DND-41 (cell line): ENCODE results near the gene TSPAN9.

ENCODE experiments used
- EZH2 ChIP-seq: IDR thresholded peaks from 3 replicates; pipeline ENCODE4 v1.6.1; 2012; ENCODE audit warnings: borderline replicate concordance, low read depth, mild to moderate bottlenecking, moderate library complexity, low read length, inconsistent platforms; ENCODE audit not compliant: severe bottlenecking
- TF ChIP-seq, protein P1 (sequence below): IDR thresholded peaks from 2 replicates; pipeline ENCODE4 v1.5.1; 2012; ENCODE audit warnings: borderline replicate concordance, low read length, moderate library complexity, mild to moderate bottlenecking; ENCODE audit not compliant: poor library complexity, severe bottlenecking; ENCODE audit errors: extremely low read depth

DNA sequence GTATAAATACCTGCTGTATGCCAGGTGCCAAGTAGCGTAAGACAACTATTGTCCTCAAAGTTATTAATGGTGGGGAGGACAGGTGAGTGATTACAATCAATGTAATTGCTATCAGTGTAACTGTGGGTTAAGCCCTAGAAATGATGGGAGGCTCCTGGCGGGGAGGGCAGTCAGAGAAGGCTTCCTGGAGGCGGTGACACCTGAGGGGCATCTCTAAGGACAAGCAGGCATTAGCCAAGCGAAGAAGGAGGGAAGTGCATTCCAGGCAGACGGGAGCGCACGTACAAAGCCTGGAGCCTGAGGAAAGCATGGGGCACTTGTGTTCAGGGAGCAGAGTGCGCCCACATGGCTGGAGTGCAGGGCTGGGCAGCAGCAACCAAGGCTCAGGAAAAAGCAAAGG is 230.9 kb downstream of the TSPAN9 start:
- TF ChIP-seq, protein P1, sequence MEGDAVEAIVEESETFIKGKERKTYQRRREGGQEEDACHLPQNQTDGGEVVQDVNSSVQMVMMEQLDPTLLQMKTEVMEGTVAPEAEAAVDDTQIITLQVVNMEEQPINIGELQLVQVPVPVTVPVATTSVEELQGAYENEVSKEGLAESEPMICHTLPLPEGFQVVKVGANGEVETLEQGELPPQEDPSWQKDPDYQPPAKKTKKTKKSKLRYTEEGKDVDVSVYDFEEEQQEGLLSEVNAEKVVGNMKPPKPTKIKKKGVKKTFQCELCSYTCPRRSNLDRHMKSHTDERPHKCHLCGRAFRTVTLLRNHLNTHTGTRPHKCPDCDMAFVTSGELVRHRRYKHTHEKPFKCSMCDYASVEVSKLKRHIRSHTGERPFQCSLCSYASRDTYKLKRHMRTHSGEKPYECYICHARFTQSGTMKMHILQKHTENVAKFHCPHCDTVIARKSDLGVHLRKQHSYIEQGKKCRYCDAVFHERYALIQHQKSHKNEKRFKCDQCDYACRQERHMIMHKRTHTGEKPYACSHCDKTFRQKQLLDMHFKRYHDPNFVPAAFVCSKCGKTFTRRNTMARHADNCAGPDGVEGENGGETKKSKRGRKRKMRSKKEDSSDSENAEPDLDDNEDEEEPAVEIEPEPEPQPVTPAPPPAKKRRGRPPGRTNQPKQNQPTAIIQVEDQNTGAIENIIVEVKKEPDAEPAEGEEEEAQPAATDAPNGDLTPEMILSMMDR, result no peak
- TF ChIP-seq EZH2, result no peak
